ENCODE measurements around the gene IRAK2. TPM values are rescaled to one million over a fixed set of nuclear protein-coding genes. Genes with fewer than 3 reads are reported as not detected.
"Not testable (repeated sequence)": the region's sequence is repeated elsewhere in the genome, so short reads cannot be mapped to it uniquely, and the experiment has no call there.

The IRAK2 gene
- total and polyA plus RNA-seq, 2 experiments from 2014 or later = 2.5 to 3.7 TPM

DNA sequence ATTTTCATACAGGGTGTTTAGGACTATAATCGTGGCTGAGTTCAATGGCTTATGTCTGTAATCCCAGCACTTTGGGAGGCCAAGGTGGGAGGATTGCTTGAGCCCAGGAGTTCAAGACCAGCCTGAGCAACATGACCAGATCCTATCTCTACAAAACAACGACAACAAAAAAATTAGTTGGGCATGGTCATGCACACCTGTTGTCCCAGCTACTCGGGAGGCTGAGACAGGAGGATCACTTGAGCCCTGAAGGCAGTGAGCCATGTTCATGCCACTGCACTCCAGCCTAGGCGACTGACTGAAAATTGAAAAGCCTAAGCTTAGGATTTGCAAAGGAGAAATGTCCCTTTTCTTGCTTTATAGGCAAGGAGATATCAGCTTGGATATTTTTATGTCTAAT, 47.8 kb upstream of the IRAK2 start:
- H4K20me1 ChIP-seq (ENCODE audit: insufficient read depth, poor library complexity, severe bottlenecking) = peaks cover 10% of the 10 kb centered on the region
- DNase-seq (ENCODE audit: low spot score) = no peak
- 96% methylated on average over 4 of the region's 4 CpGs for WGBS (ENCODE audit: low lambda C conversion rate, missing lambda C conversion rate)
- H3K4me2 ChIP-seq = peak overlapping the region; percentile 84
- H3K27me3 ChIP-seq = no peaks in the 10 kb centered on the region
- no peaks in the 10 kb centered on the region for H3K9me3 ChIP-seq (ENCODE audit: low read depth)
- H3K9me2 ChIP-seq (replicated peaks; ENCODE audit: insufficient read depth) = no peaks in the 10 kb centered on the region
- peaks cover 62% of the 10 kb centered on the region for H3K79me2 ChIP-seq
- H3K27ac ChIP-seq = no peak overlapping the region
- peaks cover 6% of the 10 kb centered on the region for H3K4me1 ChIP-seq (ENCODE audit: insufficient read depth)
- H3K4me3 ChIP-seq = no peak overlapping the region
- H3K36me3 ChIP-seq (replicated peaks; ENCODE audit: insufficient read depth, low read depth) = no peaks in the 10 kb centered on the region
- no peak overlapping the region for H2AFZ ChIP-seq
- TF ChIP-seq EZH2 (IDR thresholded peaks at IDR 0.05; ENCODE audit: borderline replicate concordance) (no peak), EZH2phosphoT487 (IDR thresholded peaks at IDR 0.05; ENCODE audit: low read depth, severe bottlenecking, unreplicated experiment) (no peak)
- TF ChIP-seq, protein P1, sequence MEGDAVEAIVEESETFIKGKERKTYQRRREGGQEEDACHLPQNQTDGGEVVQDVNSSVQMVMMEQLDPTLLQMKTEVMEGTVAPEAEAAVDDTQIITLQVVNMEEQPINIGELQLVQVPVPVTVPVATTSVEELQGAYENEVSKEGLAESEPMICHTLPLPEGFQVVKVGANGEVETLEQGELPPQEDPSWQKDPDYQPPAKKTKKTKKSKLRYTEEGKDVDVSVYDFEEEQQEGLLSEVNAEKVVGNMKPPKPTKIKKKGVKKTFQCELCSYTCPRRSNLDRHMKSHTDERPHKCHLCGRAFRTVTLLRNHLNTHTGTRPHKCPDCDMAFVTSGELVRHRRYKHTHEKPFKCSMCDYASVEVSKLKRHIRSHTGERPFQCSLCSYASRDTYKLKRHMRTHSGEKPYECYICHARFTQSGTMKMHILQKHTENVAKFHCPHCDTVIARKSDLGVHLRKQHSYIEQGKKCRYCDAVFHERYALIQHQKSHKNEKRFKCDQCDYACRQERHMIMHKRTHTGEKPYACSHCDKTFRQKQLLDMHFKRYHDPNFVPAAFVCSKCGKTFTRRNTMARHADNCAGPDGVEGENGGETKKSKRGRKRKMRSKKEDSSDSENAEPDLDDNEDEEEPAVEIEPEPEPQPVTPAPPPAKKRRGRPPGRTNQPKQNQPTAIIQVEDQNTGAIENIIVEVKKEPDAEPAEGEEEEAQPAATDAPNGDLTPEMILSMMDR (IDR thresholded peaks at IDR 0.05; ENCODE audit: poor library complexity) = no peak

DNA sequence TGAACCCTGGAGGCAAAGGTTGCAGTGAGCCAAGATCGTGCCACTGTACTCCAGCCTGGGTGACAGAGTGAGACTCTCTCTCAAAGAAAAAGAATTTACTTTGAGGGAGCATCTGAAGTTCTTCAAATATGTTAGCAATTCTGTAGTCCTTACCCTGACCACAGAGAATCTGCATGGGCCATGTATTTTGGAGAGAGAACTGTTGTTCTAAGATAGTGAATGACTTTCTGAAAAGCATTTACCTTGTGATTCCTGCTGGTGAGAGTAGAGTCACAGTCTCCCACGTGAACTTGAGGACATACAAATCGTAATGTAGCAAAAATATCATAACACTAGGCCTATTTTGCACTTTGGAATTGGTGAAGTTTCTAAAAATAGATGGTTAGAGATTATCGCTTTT, 45.3 kb upstream of the IRAK2 start:
- 92% methylated on average over 4 of the region's 4 CpGs for WGBS (ENCODE audit: low lambda C conversion rate, missing lambda C conversion rate)
- H3K27ac ChIP-seq = no peak overlapping the region
- H3K4me1 ChIP-seq (ENCODE audit: insufficient read depth) = peaks cover 6% of the 10 kb centered on the region
- no peak overlapping the region for H3K4me2 ChIP-seq
- no peaks in the 10 kb centered on the region for H3K27me3 ChIP-seq
- peaks cover 80% of the 10 kb centered on the region for H3K79me2 ChIP-seq
- no peak overlapping the region for H2AFZ ChIP-seq
- no peak for DNase-seq (ENCODE audit: low spot score)
- H3K9me2 ChIP-seq (replicated peaks; ENCODE audit: insufficient read depth) = no peaks in the 10 kb centered on the region
- TF ChIP-seq EZH2phosphoT487 (IDR thresholded peaks at IDR 0.05; ENCODE audit: low read depth, severe bottlenecking, unreplicated experiment) (no peak), EZH2 (IDR thresholded peaks at IDR 0.05; ENCODE audit: borderline replicate concordance) (no peak)
- TF ChIP-seq, protein P1 (IDR thresholded peaks at IDR 0.05; ENCODE audit: poor library complexity) = no peak
- H3K4me3 ChIP-seq = no peak overlapping the region
- H3K9me3 ChIP-seq (ENCODE audit: low read depth) = no peaks in the 10 kb centered on the region
- H4K20me1 ChIP-seq (ENCODE audit: insufficient read depth, poor library complexity, severe bottlenecking) = peaks cover 10% of the 10 kb centered on the region
- H3K36me3 ChIP-seq (replicated peaks; ENCODE audit: insufficient read depth, low read depth) = no peaks in the 10 kb centered on the region

DNA sequence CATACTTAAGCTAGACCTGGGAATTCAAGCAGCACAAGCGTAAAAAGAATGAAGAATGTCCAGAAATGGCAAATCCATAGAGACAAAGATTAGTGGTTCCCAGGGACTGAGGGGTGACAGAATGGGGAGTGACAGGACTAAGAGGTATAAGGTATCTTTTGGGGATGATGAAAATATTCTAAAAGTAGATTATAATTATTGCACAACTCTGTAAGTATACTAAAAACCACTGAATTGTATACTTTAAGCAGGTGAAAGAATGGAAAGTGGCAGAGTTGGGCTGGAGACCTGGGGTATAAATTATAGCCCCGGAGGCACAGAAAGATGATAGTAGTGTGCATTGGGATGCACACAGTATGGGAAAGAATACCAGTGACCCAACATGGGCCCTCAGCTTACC, 43.7 kb upstream of the IRAK2 start:
- Histone ChIP-seq H3K27ac (no peak overlapping the region), H2AFZ (no peak overlapping the region), H4K20me1 (ENCODE audit: insufficient read depth, poor library complexity, severe bottlenecking) (peaks cover 10% of the 10 kb centered on the region), H3K36me3 (replicated peaks; ENCODE audit: insufficient read depth, low read depth) (no peaks in the 10 kb centered on the region), H3K9me3 (ENCODE audit: low read depth) (no peaks in the 10 kb centered on the region), H3K27me3 (no peaks in the 10 kb centered on the region), H3K9me2 (replicated peaks; ENCODE audit: insufficient read depth) (no peaks in the 10 kb centered on the region), H3K4me2 (no peak overlapping the region), H3K79me2 (peaks cover 82% of the 10 kb centered on the region), H3K4me3 (no peak overlapping the region), H3K4me1 (ENCODE audit: insufficient read depth) (peaks cover 6% of the 10 kb centered on the region)
- TF ChIP-seq, protein P1 (IDR thresholded peaks at IDR 0.05; ENCODE audit: poor library complexity) = no peak
- TF ChIP-seq EZH2phosphoT487 (IDR thresholded peaks at IDR 0.05; ENCODE audit: low read depth, severe bottlenecking, unreplicated experiment) (no peak), EZH2 (IDR thresholded peaks at IDR 0.05; ENCODE audit: borderline replicate concordance) (no peak)
- WGBS (ENCODE audit: low lambda C conversion rate, missing lambda C conversion rate) = 95% methylated on average over 2 of the region's 2 CpGs
- no peak for DNase-seq (ENCODE audit: low spot score)

DNA sequence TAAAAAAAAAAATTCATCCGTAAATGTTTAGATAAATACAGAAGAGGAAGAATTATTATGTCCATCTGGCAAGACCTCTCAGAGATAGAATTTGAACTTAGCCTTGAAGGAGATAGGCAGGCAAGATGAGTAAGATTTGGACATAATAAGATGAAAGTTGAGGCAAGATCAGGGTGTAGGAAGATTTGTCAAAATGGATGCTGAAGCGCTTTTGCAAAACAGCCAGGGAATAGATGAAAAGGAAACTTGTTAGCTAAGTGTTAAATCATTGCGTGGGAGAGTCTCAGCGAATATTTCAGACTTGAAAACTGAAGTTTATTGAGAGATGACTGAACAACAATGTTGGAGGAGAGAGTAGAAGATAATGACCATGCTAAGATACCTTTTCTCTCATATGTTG, 42.0 kb upstream of the IRAK2 start:
- H3K4me1 ChIP-seq (ENCODE audit: insufficient read depth) = no peaks in the 10 kb centered on the region

DNA sequence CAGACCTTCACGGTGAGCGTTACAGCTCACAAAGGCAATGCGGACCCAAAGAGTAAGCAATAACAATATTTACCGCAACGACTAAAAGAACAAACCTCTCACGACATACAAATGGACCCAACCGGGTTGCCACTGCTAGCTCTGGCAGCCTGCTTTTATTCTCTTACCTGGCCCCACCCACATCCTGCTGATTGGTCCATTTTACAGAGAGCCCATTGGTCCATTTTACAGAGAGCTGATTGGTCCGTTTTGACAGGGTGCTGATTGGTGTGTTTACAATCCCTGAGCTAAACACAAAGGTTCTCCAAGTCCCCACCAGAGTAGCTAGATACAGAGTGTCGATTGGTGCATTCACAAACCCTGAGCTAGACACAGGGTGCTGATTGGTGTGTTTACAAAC, 28.8 kb upstream of the IRAK2 start:
- not testable (repeated sequence) for H3K4me1 ChIP-seq (ENCODE audit: insufficient read depth); H3K4me2 ChIP-seq; H3K79me2 ChIP-seq; DNase-seq (ENCODE audit: low spot score); H4K20me1 ChIP-seq (ENCODE audit: insufficient read depth, poor library complexity, severe bottlenecking); H3K27me3 ChIP-seq; H2AFZ ChIP-seq; H3K9me3 ChIP-seq (ENCODE audit: low read depth); H3K36me3 ChIP-seq (replicated peaks; ENCODE audit: insufficient read depth, low read depth); H3K9me2 ChIP-seq (replicated peaks; ENCODE audit: insufficient read depth); H3K4me3 ChIP-seq; H3K27ac ChIP-seq
- 95% methylated on average over 9 of the region's 9 CpGs for WGBS (ENCODE audit: low lambda C conversion rate, missing lambda C conversion rate)

More for the DNA sequence above, 42.0 kb upstream of the IRAK2 start:
- no peak overlapping the region for H3K4me3 ChIP-seq
- H3K27ac ChIP-seq = no peak overlapping the region
- no peaks in the 10 kb centered on the region for H3K9me3 ChIP-seq (ENCODE audit: low read depth)
- TF ChIP-seq EZH2phosphoT487 (IDR thresholded peaks at IDR 0.05; ENCODE audit: low read depth, severe bottlenecking, unreplicated experiment) = no peak
- no peak for TF ChIP-seq EZH2 (IDR thresholded peaks at IDR 0.05; ENCODE audit: borderline replicate concordance)
- TF ChIP-seq, protein P1 (IDR thresholded peaks at IDR 0.05; ENCODE audit: poor library complexity) = no peak
- peaks cover 68% of the 10 kb centered on the region for H3K79me2 ChIP-seq
- H3K4me2 ChIP-seq = no peak overlapping the region
- no peaks in the 10 kb centered on the region for H3K36me3 ChIP-seq (replicated peaks; ENCODE audit: insufficient read depth, low read depth)
- no peaks in the 10 kb centered on the region for H3K9me2 ChIP-seq (replicated peaks; ENCODE audit: insufficient read depth)
- H4K20me1 ChIP-seq (ENCODE audit: insufficient read depth, poor library complexity, severe bottlenecking) = peaks cover 10% of the 10 kb centered on the region
- H3K27me3 ChIP-seq = no peaks in the 10 kb centered on the region
- no peak overlapping the region for H2AFZ ChIP-seq
- DNase-seq (ENCODE audit: low spot score) = no peak
- WGBS (ENCODE audit: low lambda C conversion rate, missing lambda C conversion rate) = 90% methylated on average over 4 of the region's 4 CpGs
